Measurements from ENCODE around the gene PLK4. TPM values are rescaled to one million over a fixed set of nuclear protein-coding genes. Genes with fewer than 3 reads are reported as not detected.
"Not testable (repeated sequence)": the region's sequence is repeated elsewhere in the genome, so short reads cannot be mapped to it uniquely, and the experiment has no call there.

The PLK4 gene
- total RNA-seq, 2 experiments from 2014 or later: 43.5 to 45.6 TPM

DNA sequence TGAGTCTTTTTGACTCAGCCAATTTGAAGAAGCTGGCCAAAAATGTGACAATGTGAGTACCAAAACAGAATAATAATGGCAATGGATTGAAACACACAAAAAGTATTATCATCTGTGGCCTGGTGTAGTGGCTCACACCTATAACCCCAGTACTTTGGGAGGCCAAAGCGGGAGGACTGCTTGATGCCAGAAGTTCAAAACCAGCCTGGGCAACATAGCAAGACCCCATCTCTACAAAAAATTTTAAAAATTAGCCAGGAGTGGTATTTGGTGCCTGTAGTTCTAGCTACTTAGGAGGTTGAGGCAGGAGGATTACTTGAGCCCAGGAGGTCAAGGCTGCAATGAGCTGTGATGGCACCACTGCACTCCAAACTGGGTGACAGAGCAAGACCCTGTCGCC, 41.5 kb downstream of the PLK4 start:
- ChIA-PET CTCF (interaction anchor here (0.8 kb wide), 1 partner anchor 10 kb away, joined by 3 read pairs; no protein-coding TSS in a partner anchor), POLR2A (no interaction called here)
- H3K36me3 Mint-ChIP-seq: peaks cover 45% of the 10 kb centered on the region
- DNase-seq: no peak
- no peaks in the 10 kb centered on the region for H3K4me1 Mint-ChIP-seq (ENCODE audit: low read depth)
- H3K9me3 Mint-ChIP-seq: peaks cover 5% of the 10 kb centered on the region
- intact Hi-C loops (cut with micrococcal nuclease): no loop called here
- H3K4me3 Mint-ChIP-seq: no peak overlapping the region
- H3K27me3 Mint-ChIP-seq: no peaks in the 10 kb centered on the region
- no peak overlapping the region for H3K27ac Mint-ChIP-seq

DNA sequence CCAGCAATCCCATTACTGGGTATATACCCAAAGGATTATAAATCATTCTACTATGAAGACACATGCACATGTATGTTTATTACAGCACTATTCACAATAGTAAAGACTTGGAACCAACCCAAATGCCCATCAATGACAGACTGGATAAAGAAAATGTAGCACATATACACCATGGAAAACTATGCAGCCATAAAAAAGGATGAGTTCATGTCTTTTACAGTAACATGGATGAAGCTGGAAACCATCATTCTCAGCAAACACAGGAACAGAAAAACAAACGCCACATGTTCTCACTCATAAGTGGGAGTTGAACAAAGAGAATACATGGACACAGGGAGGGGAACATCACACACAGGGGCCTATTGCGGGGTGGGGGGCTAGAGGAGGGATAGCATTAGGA, 45.0 kb downstream of the PLK4 start:
- intact Hi-C loops (cut with micrococcal nuclease); H3K27ac Mint-ChIP-seq; H3K4me3 Mint-ChIP-seq; H3K4me1 Mint-ChIP-seq (ENCODE audit: low read depth); H3K9me3 Mint-ChIP-seq; POLR2A ChIA-PET; DNase-seq; CTCF ChIA-PET; H3K27me3 Mint-ChIP-seq: not testable (repeated sequence)
- H3K36me3 Mint-ChIP-seq: peaks cover 43% of the 10 kb centered on the region

DNA sequence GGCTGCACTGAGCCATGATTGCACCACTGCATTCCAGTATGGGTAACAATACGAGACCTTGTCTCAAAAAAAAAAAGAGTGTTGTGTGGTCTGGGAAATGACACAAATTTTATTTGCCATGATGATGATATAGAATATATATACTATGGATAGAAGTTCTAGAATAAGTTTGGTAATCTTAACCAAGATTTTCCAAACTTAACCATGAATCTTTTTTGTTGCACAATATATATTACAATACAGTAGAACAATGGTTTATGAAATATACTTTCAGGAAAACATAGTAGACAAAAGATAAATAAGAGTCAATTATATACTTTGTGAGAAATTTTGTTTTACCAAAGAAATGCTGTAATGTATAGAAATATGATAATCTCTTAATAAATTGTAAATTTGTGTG, 49.5 kb downstream of the PLK4 start:
- Mint-ChIP-seq H3K4me3 (no peak overlapping the region), H3K9me3 (peaks cover 5% of the 10 kb centered on the region), H3K27me3 (no peaks in the 10 kb centered on the region), H3K27ac (no peak overlapping the region), H3K36me3 (peaks cover 24% of the 10 kb centered on the region), H3K4me1 (ENCODE audit: low read depth) (no peaks in the 10 kb centered on the region)
- intact Hi-C loops (cut with micrococcal nuclease): no loop called here
- no peak for DNase-seq
- CTCF ChIA-PET: no interaction called here
- POLR2A ChIA-PET: no interaction called here

DNA sequence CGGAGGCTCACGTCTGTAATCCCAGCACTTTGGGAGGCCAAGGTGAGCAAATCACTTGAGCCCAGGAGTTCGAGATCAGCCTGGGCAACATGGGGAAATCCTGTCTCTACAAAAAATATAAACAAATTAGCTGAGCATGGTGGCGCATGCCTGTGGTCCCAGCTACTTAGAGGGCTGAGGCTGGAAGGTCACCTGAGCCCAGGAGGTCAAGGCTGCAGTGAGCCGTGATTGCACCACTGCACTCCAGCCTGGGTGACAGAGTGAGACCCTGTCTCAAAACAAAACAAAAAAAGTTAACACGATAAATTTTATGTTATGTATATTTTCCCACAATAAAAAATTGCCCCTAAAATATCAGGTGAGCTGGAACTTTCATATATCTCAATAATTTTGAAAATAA, 51.1 kb downstream of the PLK4 start:
- POLR2A ChIA-PET; intact Hi-C loops (cut with micrococcal nuclease): not testable (repeated sequence)

DNA sequence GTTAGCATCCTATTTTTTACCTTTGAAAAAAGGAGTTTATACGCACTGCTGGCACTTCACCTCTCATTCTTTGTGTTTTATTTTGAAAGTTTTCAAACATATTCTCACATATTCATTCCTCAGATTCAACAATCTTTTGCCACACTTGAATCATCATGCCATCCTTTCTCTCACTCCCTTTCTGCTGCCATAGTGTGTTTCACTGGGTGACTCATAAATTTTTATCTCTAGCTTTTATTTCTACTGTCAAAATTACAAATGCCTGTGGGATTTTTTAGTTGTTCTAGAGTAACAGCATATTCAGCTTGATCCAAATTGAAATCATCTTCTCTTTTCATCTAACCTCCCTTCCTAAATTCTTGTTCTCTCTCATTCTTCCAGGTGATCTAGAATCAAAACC, 56.3 kb downstream of the PLK4 start:
- intact Hi-C loops (cut with micrococcal nuclease): no loop called here
- peaks cover 18% of the 10 kb centered on the region for H3K36me3 Mint-ChIP-seq
- H3K4me1 Mint-ChIP-seq (ENCODE audit: low read depth): peaks cover 8% of the 10 kb centered on the region
- peak overlapping the region; percentile 3 for H3K27ac Mint-ChIP-seq
- no peaks in the 10 kb centered on the region for H3K9me3 Mint-ChIP-seq
- no peaks in the 10 kb centered on the region for H3K27me3 Mint-ChIP-seq
- no peak for DNase-seq
- H3K4me3 Mint-ChIP-seq: no peak overlapping the region
- POLR2A ChIA-PET: no interaction called here
- CTCF ChIA-PET: no interaction called here

More for the DNA sequence above, 51.1 kb downstream of the PLK4 start:
- DNase-seq; H3K9me3 Mint-ChIP-seq; H3K4me1 Mint-ChIP-seq (ENCODE audit: low read depth); H3K4me3 Mint-ChIP-seq; H3K27ac Mint-ChIP-seq; H3K27me3 Mint-ChIP-seq: not testable (repeated sequence)
- peaks cover 12% of the 10 kb centered on the region for H3K36me3 Mint-ChIP-seq
- CTCF ChIA-PET: interaction anchor here (1.2 kb wide), 1 partner anchor 10 kb away, joined by 3 read pairs; no protein-coding TSS in a partner anchor

Other genes with a start within 250 kb of the PLK4 start
- gene INTU, start 247.9 kb upstream of the PLK4 start, total RNA-seq: under 1 TPM; 0.19 to 0.48 TPM
- not detected for gene SLC25A31, start 150.5 kb upstream of the PLK4 start, total RNA-seq
- 1 to 10 TPM; 1.9 to 3.0 TPM for gene HSPA4L, start 98.6 kb upstream of the PLK4 start, total RNA-seq
- gene MFSD8, start 84.3 kb downstream of the PLK4 start, total RNA-seq: 10 to 100 TPM; 13.0 to 15.3 TPM
- 10 to 100 TPM; 17.3 to 18.9 TPM for gene ABHD18, start 84.5 kb downstream of the PLK4 start, total RNA-seq
- 10 to 100 TPM; 23.5 to 25.5 TPM for gene LARP1B, start 180.4 kb downstream of the PLK4 start, total RNA-seq